H9 (cell line): ENCODE data around the gene BRINP2. TPM values are rescaled to one million over a fixed set of nuclear protein-coding genes. Genes with fewer than 3 reads are reported as not detected.

Experiments
- DNase-seq: peaks from one replicate; pipeline ENCODE4 v3.0.0-alpha.2; 2017
- H2AFZ ChIP-seq: one replicate; pipeline ENCODE4 v1.6.1; 2013; ENCODE audit warnings: mild to moderate bottlenecking, low read length, control low read depth, moderate library complexity
- H2AK5ac ChIP-seq: 2 replicates; pipeline ENCODE4 v1.6.1; 2013; ENCODE audit warnings: low read length, control low read depth, mixed read lengths; ENCODE audit not compliant: insufficient read length
- H2BK120ac ChIP-seq: one replicate; pipeline ENCODE4 v1.6.1; 2013; ENCODE audit warnings: low read depth, mild to moderate bottlenecking, low read length, control low read depth, inconsistent platforms; ENCODE audit not compliant: poor library complexity, severe bottlenecking
- H2BK12ac ChIP-seq: 2 replicates; pipeline ENCODE4 v1.6.1; 2013; ENCODE audit warnings: low read length, control low read depth, mixed read lengths, low read depth; ENCODE audit not compliant: insufficient read length
- H2BK15ac ChIP-seq: 2 replicates; pipeline ENCODE4 v1.6.1; 2013; ENCODE audit warnings: low read depth, low read length, control low read depth
- H2BK20ac ChIP-seq: one replicate; pipeline ENCODE4 v1.6.1; 2013; ENCODE audit warnings: low read depth, mild to moderate bottlenecking, low read length, control low read depth, inconsistent platforms; ENCODE audit not compliant: poor library complexity, severe bottlenecking
- H2BK5ac ChIP-seq: 2 replicates; pipeline ENCODE4 v1.6.1; 2013; ENCODE audit warnings: low read length, control low read depth, mixed read lengths; ENCODE audit not compliant: insufficient read length
- H3K14ac ChIP-seq: 2 replicates; pipeline ENCODE4 v1.6.1; 2013; ENCODE audit warnings: low read length, control low read depth; ENCODE audit not compliant: insufficient read depth
- H3K18ac ChIP-seq: 2 replicates; pipeline ENCODE4 v1.6.1; 2013; ENCODE audit warnings: low read depth, mild to moderate bottlenecking, mixed read lengths, low read length, control low read depth; ENCODE audit not compliant: insufficient read length
- H3K23ac ChIP-seq: 2 replicates; pipeline ENCODE4 v1.6.1; 2013; ENCODE audit warnings: low read length, control low read depth, mixed read lengths, low read depth; ENCODE audit not compliant: insufficient read length
- H3K23me2 ChIP-seq: 2 replicates; pipeline ENCODE4 v1.6.1; 2013; ENCODE audit warnings: low read depth, mild to moderate bottlenecking, mixed read lengths, low read length, control low read depth; ENCODE audit not compliant: insufficient read length, poor library complexity, severe bottlenecking
- H3K27ac ChIP-seq: 2 replicates; pipeline ENCODE4 v1.5.1; 2013; ENCODE audit warnings: low read length, control low read depth, mixed read lengths, low read depth; ENCODE audit not compliant: insufficient read length
- H3K27me3 ChIP-seq: 2 replicates; pipeline ENCODE4 v1.6.1; 2013; ENCODE audit warnings: low read length, control low read depth, inconsistent platforms; ENCODE audit not compliant: insufficient read depth
- H3K4ac ChIP-seq: 2 replicates; pipeline ENCODE4 v1.6.1; 2013; ENCODE audit warnings: low read depth, mild to moderate bottlenecking, control low read depth, inconsistent platforms, low read length, moderate library complexity
- H3K4me1 ChIP-seq: 2 replicates; pipeline ENCODE4 v1.6.1; 2013; ENCODE audit warnings: low read length, control low read depth, inconsistent platforms; ENCODE audit not compliant: insufficient read depth
- H3K4me2 ChIP-seq: 2 replicates; pipeline ENCODE4 v1.6.1; 2013; ENCODE audit warnings: low read length, control low read depth, mixed read lengths; ENCODE audit not compliant: insufficient read length, insufficient read depth
- H3K56ac ChIP-seq: 2 replicates; pipeline ENCODE4 v1.6.1; 2013; ENCODE audit warnings: low read depth, mild to moderate bottlenecking, mixed read lengths, low read length, control low read depth; ENCODE audit not compliant: insufficient read length
- H3K79me1 ChIP-seq: 2 replicates; pipeline ENCODE4 v1.6.1; 2013; ENCODE audit warnings: low read depth, mild to moderate bottlenecking, moderate library complexity, low read length, control low read depth, inconsistent platforms; ENCODE audit not compliant: insufficient read depth, poor library complexity, severe bottlenecking
- H3K79me2 ChIP-seq: 2 replicates; pipeline ENCODE4 v1.6.1; 2013; ENCODE audit warnings: low read length, control low read depth, inconsistent platforms; ENCODE audit not compliant: insufficient read depth
- H3K9ac ChIP-seq: 2 replicates; pipeline ENCODE4 v1.6.1; 2013; ENCODE audit warnings: low read length, control low read depth, mixed read lengths; ENCODE audit not compliant: insufficient read length; ENCODE audit errors: extremely low read depth
- H3K9me3 ChIP-seq: one replicate; pipeline ENCODE4 v1.6.1; 2013; ENCODE audit warnings: low read depth, low read length, inconsistent platforms; ENCODE audit not compliant: control insufficient read depth
- H3T11ph ChIP-seq: one replicate; pipeline ENCODE4 v1.6.1; 2013; ENCODE audit warnings: mild to moderate bottlenecking, low read length, control low read depth, inconsistent platforms
- H4K20me1 ChIP-seq: one replicate; pipeline ENCODE4 v1.6.1; 2013; ENCODE audit not compliant: control insufficient read depth, insufficient read length, insufficient read depth
- H4K5ac ChIP-seq: 2 replicates; pipeline ENCODE4 v1.6.1; 2013; ENCODE audit warnings: low read depth, mild to moderate bottlenecking, mixed read lengths, low read length, control low read depth; ENCODE audit not compliant: insufficient read length
- H4K8ac ChIP-seq: replicated peaks from 2 replicates; pipeline ENCODE4 v1.6.1; 2013; ENCODE audit warnings: low read length, control low read depth, mixed read lengths, low read depth; ENCODE audit not compliant: insufficient read length
- H4K91ac ChIP-seq: 2 replicates; pipeline ENCODE4 v1.6.1; 2013; ENCODE audit warnings: low read depth, mild to moderate bottlenecking, moderate library complexity, mixed read lengths, low read length, control low read depth; ENCODE audit not compliant: insufficient read length
- H3K27ac Mint-ChIP-seq, 3 experiments: 2 replicates in 2 of 3; 3 replicates in 1 of 3; pipeline ENCODE4 v1.8.0; 2020 to 2021; ENCODE audit warnings: mixed read lengths in 3 of 3, mild to moderate bottlenecking in 1 of 3, moderate library complexity in 1 of 3
- H3K27me3 Mint-ChIP-seq: 2 replicates; pipeline ENCODE4 v1.8.0; 2021; ENCODE audit warnings: low read depth, mild to moderate bottlenecking, moderate library complexity, mixed read lengths
- H3K36me3 Mint-ChIP-seq, 3 experiments: 2 replicates in 2 of 3; 3 replicates in 1 of 3; pipeline ENCODE4 v1.8.0; 2020 to 2021; ENCODE audit warnings: low read depth in 3 of 3, mixed read lengths in 3 of 3; ENCODE audit not compliant: insufficient read depth in 1 of 3
- H3K4me1 Mint-ChIP-seq, 2 experiments: 2 replicates each; pipeline ENCODE4 v1.8.0; 2020; ENCODE audit warnings: mixed read lengths in 2 of 2
- H3K4me3 Mint-ChIP-seq, 2 experiments: 2 replicates in 1 of 2; 3 replicates in 1 of 2; pipeline ENCODE4 v1.8.0; 2020 to 2021; ENCODE audit warnings: mild to moderate bottlenecking in 2 of 2, mixed read lengths in 2 of 2, moderate library complexity in 1 of 2
- H3K9me3 Mint-ChIP-seq, 2 experiments: 2 replicates in 1 of 2; 3 replicates in 1 of 2; pipeline ENCODE4 v1.8.0; 2020; ENCODE audit warnings: mild to moderate bottlenecking in 2 of 2, mixed read lengths in 2 of 2, moderate library complexity in 1 of 2
- CTCF ChIP-seq: fragments of 200-600 bp; sonication (generic); conservative IDR thresholded peaks from 3 replicates; pipeline ENCODE4 v1.8.0; 2021; ENCODE audit warnings: antibody characterized with exemption, mild to moderate bottlenecking
- WGBS: extraction: QIAGEN DNeasy Blood & Tissue Kit; methylation state at CpG from one replicate; pipeline ENCODE4 v1.1.7; 2013; ENCODE audit warnings: missing lambda C conversion rate, low lambda C conversion rate, mixed read lengths; ENCODE audit not compliant: insufficient read length; ENCODE audit errors: extremely low coverage; 5-methylcytosine and 5-hydroxymethylcytosine counted together
- total RNA-seq: library from RNA; stranded (reverse); gene quantifications from 2 replicates; pipeline ENCODE4 v1.2.1, GENCODE V29; 2021

The BRINP2 gene
- total RNA-seq, 1 experiment from 2014 or later, result not detected

- Histone ChIP-seq H3K79me2 (no peaks in the 10 kb centered on the region), H3K79me1 (no peaks in the 10 kb centered on the region), H3K56ac (no peak overlapping the region), H3K9ac (no peak overlapping the region), H3K27ac (no peak overlapping the region), H4K20me1 (no peaks in the 10 kb centered on the region), H3K9me3 (no peaks in the 10 kb centered on the region), H2BK20ac (no peak overlapping the region), H3K4ac (no peak overlapping the region), H2AFZ (no peak overlapping the region), H2BK15ac (no peak overlapping the region), H2AK5ac (no peak overlapping the region), H3K4me2 (no peak overlapping the region), H4K91ac (no peak overlapping the region), H3T11ph (no peak overlapping the region), H3K23ac (no peak overlapping the region), H4K8ac (no peak overlapping the region), H3K27me3 (peaks cover 32% of the 10 kb centered on the region), H3K18ac (no peak overlapping the region), H2BK120ac (no peak overlapping the region), H3K4me1 (peaks cover 2% of the 10 kb centered on the region; the same call in 1 of the 2 replicates), H4K5ac (no peak overlapping the region), H3K14ac (no peak overlapping the region), H2BK5ac (no peak overlapping the region), H2BK12ac (no peak overlapping the region), H3K23me2 (peaks cover 4% of the 10 kb centered on the region)
- no CpG with 5 or more reads among the region's 3 CpGs for WGBS
- H3K36me3 Mint-ChIP-seq, result no peaks in the 10 kb centered on the region
- H3K4me3 Mint-ChIP-seq, result no peak overlapping the region
- peaks cover 7 to 9% of the 10 kb centered on the region in 2 experiments for H3K4me1 Mint-ChIP-seq
- peaks cover 9% of the 10 kb centered on the region for H3K27me3 Mint-ChIP-seq
- H3K9me3 Mint-ChIP-seq, result no peaks in the 10 kb centered on the region
- TF ChIP-seq CTCF, result no peak
- no peak overlapping the region for H3K27ac Mint-ChIP-seq
- DNase-seq, result no peak
Measured at GRCh38 chr1:177172272-177172671, 1.5 kb downstream of the BRINP2 start.
